Panc1 (cell line): ENCODE results near the gene CENPH. TPM values are rescaled to one million over a fixed set of nuclear protein-coding genes. Genes with fewer than 3 reads are reported as not detected.

ENCODE experiments used
- ATAC-seq: fragments of 200-7000 bp; cut with Tn5 transposase; 2 replicates; pipeline ENCODE4 v1.9.1; 2020; ENCODE audit warnings: mild to moderate bottlenecking, moderate library complexity
- BruUV-seq: library from RNA; stranded (reverse); fragments of 400-500 nt; replicated peaks from 2 replicates; lab custom pipeline; 2021; lab: Mats Ljungman, UMichigan
- CTCF ChIA-PET: fragments of 300-600 bp; sonication (Branson Sonifier 250); formaldehyde crosslinking; loops from one replicate; lab custom pipeline; 2022; ENCODE audit warnings: antibody characterized with exemption; lab: Charles Lee
- POLR2A ChIA-PET: fragments of 300-600 bp; sonication (Branson Sonifier 250); formaldehyde crosslinking; loops from one replicate; lab custom pipeline; 2022; ENCODE audit warnings: antibody characterized with exemption; lab: Charles Lee
- DNase-seq: peaks from one replicate; pipeline ENCODE4 v3.0.0-alpha.2; 2010; ENCODE audit warnings: low read depth, low spot score
- H3K27ac ChIP-seq: 2 replicates; pipeline ENCODE4 v1.5.1; 2011; ENCODE audit warnings: mild to moderate bottlenecking, low read length, inconsistent platforms
- H3K27me3 ChIP-seq: fragments of 200-500 bp; sonication (Bioruptor generic); 2 replicates; pipeline ENCODE4 v1.6.0; 2014; ENCODE audit warnings: low read length, inconsistent platforms; ENCODE audit not compliant: control insufficient read depth, insufficient read depth
- H3K36me3 ChIP-seq: fragments of 200-500 bp; sonication (Bioruptor generic); 2 replicates; pipeline ENCODE4 v1.5.1; 2014; ENCODE audit warnings: inconsistent platforms, mild to moderate bottlenecking, low read length, moderate library complexity; ENCODE audit not compliant: control insufficient read depth, insufficient read depth
- H3K4me1 ChIP-seq: 2 replicates; pipeline ENCODE4 v1.5.1; 2011; ENCODE audit warnings: inconsistent platforms, mild to moderate bottlenecking, low read length, moderate library complexity; ENCODE audit not compliant: control insufficient read depth, insufficient read depth
- H3K4me3 ChIP-seq, 2 experiments: 2 replicates each; pipeline ENCODE4 v1.5.1; 2011 to 2012; ENCODE audit warnings: low read depth in 2 of 2, low read length in 2 of 2, mild to moderate bottlenecking in 2 of 2, inconsistent platforms in 1 of 2, moderate library complexity in 1 of 2
- H3K9me3 ChIP-seq: fragments of 200-500 bp; sonication (Bioruptor generic); 2 replicates; pipeline ENCODE4 v1.5.1; 2014; ENCODE audit warnings: low read depth, mild to moderate bottlenecking, inconsistent platforms, low read length, moderate library complexity; ENCODE audit not compliant: control insufficient read depth, insufficient read depth
- CTCF ChIP-seq: fragments of 450-650 bp; IDR thresholded peaks from 2 replicates; pipeline ENCODE4 v1.5.1; 2017; ENCODE audit warnings: mild to moderate bottlenecking
- POLR2AphosphoS5 ChIP-seq: IDR thresholded peaks from 2 replicates; pipeline ENCODE4 v1.6.1; 2012; ENCODE audit warnings: mild to moderate bottlenecking, low read depth, low read length, moderate library complexity
- REST ChIP-seq, 2 experiments: IDR thresholded peaks; 2 replicates each; pipeline ENCODE4 v1.6.1; 2011 to 2012; ENCODE audit warnings: low read depth in 2 of 2, control low read depth in 1 of 2, low read length in 1 of 2, mild to moderate bottlenecking in 1 of 2, moderate library complexity in 1 of 2; ENCODE audit not compliant: insufficient read depth in 1 of 2
- SIN3A ChIP-seq: IDR thresholded peaks from 2 replicates; pipeline ENCODE4 v1.6.1; 2012; ENCODE audit warnings: low read depth, mild to moderate bottlenecking, low read length, moderate library complexity, borderline replicate concordance; ENCODE audit not compliant: insufficient read depth
- TCF7L2 ChIP-seq: IDR thresholded peaks from 2 replicates; pipeline ENCODE4 v1.6.1; 2011; ENCODE audit warnings: mild to moderate bottlenecking, low read depth, low read length, inconsistent platforms
- in situ Hi-C: cut with HindIII; loops from 2 replicates; pipeline ENCODE4 v1.10.0; 2016; ENCODE audit warnings: low sequenced_read_pairs, low pct_unique_long_range_greater_than_20kb
- intact Hi-C: fragments of 100-400 bp; cut with micrococcal nuclease; formaldehyde crosslinking; loops from one replicate; pipeline ENCODE4 v1.10.0; 2022; ENCODE audit not compliant: unreplicated experiment
- total RNA-seq: library from RNA; stranded (reverse); gene quantifications from one replicate; pipeline ENCODE4 v1.2.1, GENCODE V29; 2021; ENCODE audit not compliant: unreplicated experiment

The CENPH gene
- total RNA-seq, 1 experiment from 2014 or later, result 35.6 TPM

DNA sequence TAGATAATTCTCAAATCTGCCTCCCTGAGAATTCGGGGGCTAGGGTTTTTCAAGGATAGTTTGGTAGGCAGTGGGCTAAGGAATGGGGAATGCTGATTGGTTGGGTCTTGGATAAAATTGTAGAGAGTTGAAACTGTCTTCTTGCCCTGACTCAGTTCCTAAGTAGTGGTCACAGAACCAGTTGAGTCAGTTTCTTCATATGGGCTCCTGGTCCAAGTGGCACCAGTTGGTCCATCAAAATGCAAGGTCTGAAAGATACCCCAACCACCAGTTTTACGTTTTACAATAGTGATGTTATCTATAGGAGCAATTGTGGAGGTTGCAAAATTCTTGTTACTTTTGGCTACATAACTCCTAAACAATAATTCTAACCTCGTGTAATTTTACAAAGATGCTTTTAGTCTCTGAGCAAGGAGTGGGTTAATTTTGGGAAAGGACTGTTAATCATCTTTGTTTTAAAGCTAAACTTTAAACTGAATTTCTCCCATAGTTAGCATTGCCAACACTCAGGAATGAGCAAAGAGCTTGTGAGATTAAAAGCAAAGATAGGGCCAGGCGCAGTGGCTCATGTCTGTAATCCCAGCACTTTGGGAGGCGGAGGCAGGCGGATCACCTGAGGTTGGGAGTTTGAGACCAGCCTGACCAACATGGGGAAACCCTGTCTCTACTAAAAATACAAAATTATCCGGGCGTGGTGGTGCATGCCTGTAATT is 53.0 kb downstream of the CENPH start:
- H3K36me3 ChIP-seq, result peaks cover 3% of the 10 kb centered on the region; the same call in 1 of the 2 replicates
- peaks cover 23% of the 10 kb centered on the region for H3K4me1 ChIP-seq
- H3K27me3 ChIP-seq, result no peaks in the 10 kb centered on the region
- H3K9me3 ChIP-seq, result no peaks in the 10 kb centered on the region
- CTCF ChIA-PET, result no interaction called here
- intact Hi-C loops (no loop called here), in situ Hi-C loops (no loop called here)
- ATAC-seq (no peak), DNase-seq (no peak)
- no peak overlapping the region for H3K4me3 ChIP-seq
- no TSS peak for BruUV-seq
- TF ChIP-seq TCF7L2, result no peak
- TF ChIP-seq REST (IDR thresholded peaks at IDR 0.05; ENCODE audit: insufficient read depth in 1 of 2, low read depth in 2 of 2, low read length in 1 of 2), result no peak
- TF ChIP-seq SIN3A, result no peak
- TF ChIP-seq CTCF, result no peak
- no peak for TF ChIP-seq POLR2AphosphoS5
- POLR2A ChIA-PET, result no interaction called here
- H3K27ac ChIP-seq, result no peak overlapping the region

GRCh38 chr5:69245031-69245430 is 55.6 kb downstream of the CENPH start:
- Histone ChIP-seq H3K27me3 (no peaks in the 10 kb centered on the region), H3K36me3 (no peaks in the 10 kb centered on the region), H3K4me3 (no peak overlapping the region), H3K4me1 (peaks cover 2% of the 10 kb centered on the region; the same call in 1 of the 2 replicates), H3K27ac (no peak overlapping the region), H3K9me3 (no peaks in the 10 kb centered on the region)
- BruUV-seq, result no TSS peak
- intact Hi-C loops, result no loop called here
- in situ Hi-C loops, result no loop called here
- POLR2A ChIA-PET, result no interaction called here
- DNase-seq (no peak), ATAC-seq (no peak)
- no peak for TF ChIP-seq CTCF
- no peak for TF ChIP-seq TCF7L2
- no peak for TF ChIP-seq POLR2AphosphoS5
- TF ChIP-seq SIN3A, result no peak
- TF ChIP-seq REST (IDR thresholded peaks at IDR 0.05; ENCODE audit: insufficient read depth in 1 of 2, low read depth in 2 of 2, low read length in 1 of 2), result no peak
- CTCF ChIA-PET, result no interaction called here
